ENCODE measurements around the gene LCMT2.
A peak's percentile ranks its signal among the peaks of the same experiment; 100 is the strongest.

The LCMT2 gene

DNA sequence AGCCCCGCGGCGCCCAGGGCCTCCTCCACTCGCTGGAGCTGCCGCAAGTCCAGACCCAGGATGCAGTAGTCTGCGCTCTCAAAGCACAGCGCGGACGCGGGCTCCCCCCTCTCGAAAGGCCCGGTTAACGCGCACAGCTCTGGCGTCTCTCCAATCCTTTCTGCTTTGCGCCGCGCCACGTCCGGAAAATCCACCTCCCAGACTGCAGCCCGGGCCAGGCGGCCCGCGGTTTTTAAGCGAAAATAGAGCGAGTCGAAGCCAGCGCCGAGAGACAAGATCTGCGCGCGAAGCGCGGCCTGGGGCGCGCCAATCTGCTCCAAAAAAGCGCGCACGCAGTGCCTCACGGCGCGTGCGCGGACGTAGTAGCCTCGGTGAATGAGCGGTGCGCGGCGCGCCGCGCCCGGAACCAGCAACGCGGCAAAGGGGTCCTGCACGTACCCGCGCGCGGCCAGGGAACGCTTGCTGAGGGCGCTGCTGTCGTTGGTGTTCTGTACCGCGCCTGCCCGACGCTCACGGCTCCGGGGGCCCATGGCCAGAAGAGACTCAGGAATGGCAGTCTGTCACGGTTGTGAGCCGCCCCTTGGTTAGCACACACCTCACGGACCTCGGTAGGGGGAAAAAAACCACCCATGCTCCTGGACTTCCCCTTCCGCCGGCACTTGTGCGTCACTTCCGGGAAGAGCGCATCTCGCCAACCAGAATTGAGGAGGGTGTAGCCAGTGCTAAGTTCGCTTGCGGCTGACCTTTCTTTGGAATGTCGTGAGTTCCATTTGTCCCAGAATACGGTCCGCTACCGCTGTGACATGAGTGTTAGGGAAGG lies at the start of gene LCMT2:
TSS of gene LCMT2 (minus strand) at position 614 of the 820 bp plus-strand sequence. CDS start at position 530, 84 bp downstream.
- H3K4me3 ChIP-seq (ENCODE audit: control insufficient read depth, low read depth, low read length) = peak within 1 kb of the TSS; percentile 90
- no peak for TF ChIP-seq CTCF (IDR thresholded peaks at IDR 0.05; ENCODE audit: control insufficient read depth, insufficient read depth, low read depth, low read length, missing control alignments)

GRCh38 chr15:43378601-43379000 lies 48.2 kb upstream of the LCMT2 start:
- no peak for DNase-seq (ENCODE audit: low read depth)
- TF ChIP-seq CTCF (IDR thresholded peaks at IDR 0.05; ENCODE audit: control insufficient read depth, insufficient read depth, low read depth, low read length, missing control alignments) = no peak
- no peak overlapping the region for H3K4me3 ChIP-seq (ENCODE audit: control insufficient read depth, low read depth, low read length)

More for the DNA sequence above, at the start of gene LCMT2:
- DNase-seq (ENCODE audit: low read depth) = peak; percentile 65

DNA sequence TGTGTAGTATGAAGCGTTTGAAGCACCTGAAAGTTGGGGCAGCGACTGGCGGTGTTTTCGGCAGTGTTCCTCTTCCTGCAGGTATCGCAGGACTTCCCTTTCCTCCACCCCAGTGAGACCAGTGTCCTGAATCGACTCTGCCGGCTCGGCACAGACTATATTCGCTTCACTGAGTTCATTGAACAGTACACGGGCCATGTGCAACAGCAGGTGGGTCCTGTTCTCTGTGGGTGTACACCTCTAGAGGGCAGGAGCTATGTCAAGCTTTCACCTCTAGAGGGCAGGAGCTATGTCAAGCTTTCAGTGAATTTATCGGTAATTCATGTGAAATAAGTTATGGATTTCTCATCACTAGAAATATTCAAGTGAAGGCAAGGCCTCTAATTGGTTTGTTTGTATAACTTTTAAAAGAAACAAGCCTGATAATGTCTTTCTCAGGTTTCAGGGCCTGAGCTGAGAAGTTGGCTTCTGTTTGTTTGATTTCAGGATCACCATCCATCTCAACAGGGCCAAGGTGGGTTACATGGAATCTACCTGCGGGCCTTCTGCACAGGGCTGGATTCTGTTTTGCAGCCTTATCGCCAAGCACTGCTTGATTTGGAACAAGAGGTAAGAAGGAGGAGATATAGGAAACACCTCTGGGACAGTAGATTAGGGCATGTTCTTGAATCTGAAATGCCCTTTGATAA lies 45.8 kb upstream of the LCMT2 start:
- H3K4me3 ChIP-seq (ENCODE audit: control insufficient read depth, low read depth, low read length) = no peak overlapping the region
- no peak for DNase-seq (ENCODE audit: low read depth)
- TF ChIP-seq CTCF (IDR thresholded peaks at IDR 0.05; ENCODE audit: control insufficient read depth, insufficient read depth, low read depth, low read length, missing control alignments) = peak; percentile 81

DNA sequence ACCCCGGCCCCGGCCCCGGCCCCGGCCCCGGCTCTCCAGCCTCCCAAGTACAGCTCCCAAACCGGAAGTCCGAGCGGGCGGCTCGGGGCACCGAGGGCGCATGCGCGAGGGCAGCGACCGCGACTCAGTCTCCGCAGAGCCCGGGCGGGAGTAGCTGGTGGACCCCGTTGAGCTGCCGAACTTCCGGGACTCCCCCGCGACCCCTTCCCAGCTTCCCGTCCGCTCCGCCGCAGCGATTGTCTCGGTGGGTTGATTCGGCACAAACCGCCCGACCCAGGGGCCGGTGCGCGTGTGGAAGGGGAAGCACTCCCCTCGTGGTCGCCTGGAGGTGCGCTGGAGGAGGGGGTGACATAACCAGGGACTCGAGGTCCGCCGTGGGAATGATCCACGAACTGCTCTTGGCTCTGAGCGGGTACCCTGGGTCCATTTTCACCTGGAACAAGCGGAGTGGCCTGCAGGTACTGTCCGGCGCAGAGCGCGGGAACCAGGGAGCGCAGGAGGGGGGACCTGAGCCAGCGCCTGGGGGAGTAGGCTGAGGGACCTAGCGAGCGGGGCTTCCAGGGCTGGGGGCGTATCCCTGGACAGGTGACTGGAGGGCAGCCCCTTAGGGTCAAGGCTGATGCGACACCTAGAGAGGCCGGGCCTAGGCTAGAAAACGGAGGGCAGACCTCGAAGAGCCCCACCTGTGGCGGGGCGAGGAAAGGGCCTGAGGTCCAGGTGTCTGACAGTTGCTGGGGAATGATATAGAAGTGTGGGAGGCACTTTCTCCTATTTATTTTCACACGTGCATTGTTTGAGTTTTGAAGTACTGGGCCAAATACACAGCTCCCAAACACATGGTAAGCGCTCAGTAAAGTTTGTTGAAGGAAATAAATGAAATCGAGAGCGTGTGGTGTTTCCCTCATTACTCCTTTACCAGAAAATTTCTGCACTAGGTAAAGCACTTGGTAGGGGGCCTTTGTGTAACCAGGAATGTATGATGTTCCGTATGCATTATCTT lies 40.9 kb upstream of the LCMT2 start, which contains the start of the genes TUBGCP4 and ZSCAN29:
TSS of gene TUBGCP4 (plus strand) at position 127 of the 1,000 bp plus-strand sequence. CDS start at position 381, 254 bp downstream.
TSS of gene ZSCAN29 (minus strand) at position 69 of the 1,000 bp plus-strand sequence. CDS start 1,130 bp downstream, outside the sequence.
- peak; percentile 28 for TF ChIP-seq CTCF (IDR thresholded peaks at IDR 0.05; ENCODE audit: control insufficient read depth, insufficient read depth, low read depth, low read length, missing control alignments)
- no peak for DNase-seq (ENCODE audit: low read depth)
- peak within 1 kb of the TSS; percentile 73 for H3K4me3 ChIP-seq (ENCODE audit: control insufficient read depth, low read depth, low read length)

- no peak for DNase-seq (ENCODE audit: low read depth)
- no peak for TF ChIP-seq CTCF (IDR thresholded peaks at IDR 0.05; ENCODE audit: control insufficient read depth, insufficient read depth, low read depth, low read length, missing control alignments)
These were observed 40.1 kb upstream of the LCMT2 start for GRCh38 chr15:43370310-43370974.

More at GRCh38 chr15:43370310-43370974, 40.1 kb upstream of the LCMT2 start:
- peak overlapping the region; percentile 73 for H3K4me3 ChIP-seq (ENCODE audit: control insufficient read depth, low read depth, low read length)

Data from AG09309 (cell line).